Ramos (cell line): ENCODE data around the gene KLHL41.

Experiments used
- in situ Hi-C: fragments of 300-500 bp; cut with MboI; formaldehyde crosslinking; loops from one replicate; pipeline ENCODE4 v1.14.3; 2022; ENCODE audit warnings: low sequenced_read_pairs; ENCODE audit not compliant: unreplicated experiment

KLHL41 gene

DNA sequence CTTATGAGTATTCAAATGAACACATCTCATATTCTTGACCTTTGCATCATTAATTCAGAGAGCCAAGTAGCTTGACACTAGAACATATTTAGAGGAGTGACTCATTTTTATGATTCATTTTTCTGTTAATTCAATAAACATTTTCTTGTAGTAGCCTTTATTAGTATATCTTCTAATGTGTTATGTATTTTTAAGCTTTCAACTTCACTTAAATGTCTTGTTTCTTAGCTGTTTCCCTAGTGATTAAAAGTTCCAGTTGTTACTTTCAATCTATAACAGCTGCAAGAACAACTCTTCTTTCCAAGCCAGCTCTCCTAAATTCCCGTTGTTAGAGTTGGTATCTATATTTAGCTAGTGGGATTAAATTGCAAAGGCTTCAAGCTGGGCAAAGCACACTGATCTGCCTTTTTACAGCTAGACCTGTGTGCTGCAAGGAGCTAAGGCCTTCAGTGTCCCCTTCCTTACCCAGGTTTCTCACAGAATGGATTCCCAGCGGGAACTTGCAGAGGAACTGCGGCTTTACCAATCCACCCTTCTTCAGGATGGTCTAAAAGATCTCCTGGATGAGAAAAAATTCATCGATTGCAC lies at the start of gene KLHL41:
Gene KLHL41, plus strand, starts transcription at position 405 of the 588 bp plus-strand sequence. Its CDS starts 77 bp downstream, at position 482.
- in situ Hi-C loops = no loop called here

DNA sequence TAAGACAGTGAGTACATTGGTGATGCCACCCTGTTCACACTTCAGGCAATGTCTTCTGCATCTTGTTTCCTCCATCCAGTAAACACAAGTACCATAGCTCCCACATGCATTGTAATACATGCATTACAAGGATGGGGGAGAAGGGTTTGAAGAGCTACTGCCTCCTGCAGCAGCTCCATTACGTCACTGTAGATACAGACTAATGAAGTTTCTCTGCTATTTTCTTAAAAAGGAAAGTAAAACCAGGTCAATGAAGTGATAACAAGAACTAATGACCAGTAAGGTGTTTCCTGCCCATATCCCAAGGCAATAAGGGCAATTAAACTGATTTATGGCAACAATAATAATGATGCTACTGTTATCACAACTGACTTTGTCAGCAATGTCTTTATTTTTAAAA lies 48.4 kb upstream of the KLHL41 start:
- in situ Hi-C loops = no loop called here

DNA sequence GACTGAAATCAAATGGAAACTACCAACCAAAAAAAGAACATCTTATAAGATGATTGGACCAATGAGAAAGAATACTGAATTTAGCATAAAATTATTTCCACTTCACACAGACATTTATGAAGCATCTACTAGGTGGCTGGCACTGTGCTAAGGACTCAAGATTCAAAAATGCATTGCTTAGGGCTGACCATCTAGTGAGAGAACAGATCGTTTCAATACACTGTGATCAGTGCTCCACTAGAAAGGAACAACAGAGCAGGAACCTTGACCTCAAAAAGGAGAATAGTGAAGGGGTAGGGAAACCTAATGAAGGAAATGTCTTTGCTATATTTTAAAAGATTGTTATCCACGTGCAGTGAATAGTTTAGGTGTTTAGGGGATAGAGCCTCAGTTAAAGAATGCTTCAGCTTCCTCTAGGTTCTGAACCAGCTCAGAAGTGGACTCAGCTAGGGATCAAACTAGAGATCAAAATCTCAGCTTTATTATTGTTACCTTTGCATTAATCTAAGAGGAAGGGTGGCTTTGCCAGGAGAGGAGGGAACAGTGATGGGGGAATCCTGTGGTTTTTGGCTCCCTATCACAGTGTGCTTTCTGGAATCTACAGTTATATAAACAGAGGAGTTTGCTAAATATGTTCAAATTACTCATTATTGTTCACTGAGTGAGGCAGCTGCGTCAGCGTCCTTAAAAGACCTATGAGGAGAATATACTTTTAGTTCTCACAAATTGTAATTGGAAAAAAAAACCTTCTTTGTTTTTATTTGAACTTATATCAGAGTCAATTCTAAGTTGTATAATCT lies 46.4 kb upstream of the KLHL41 start:
- in situ Hi-C loops = no loop called here

DNA sequence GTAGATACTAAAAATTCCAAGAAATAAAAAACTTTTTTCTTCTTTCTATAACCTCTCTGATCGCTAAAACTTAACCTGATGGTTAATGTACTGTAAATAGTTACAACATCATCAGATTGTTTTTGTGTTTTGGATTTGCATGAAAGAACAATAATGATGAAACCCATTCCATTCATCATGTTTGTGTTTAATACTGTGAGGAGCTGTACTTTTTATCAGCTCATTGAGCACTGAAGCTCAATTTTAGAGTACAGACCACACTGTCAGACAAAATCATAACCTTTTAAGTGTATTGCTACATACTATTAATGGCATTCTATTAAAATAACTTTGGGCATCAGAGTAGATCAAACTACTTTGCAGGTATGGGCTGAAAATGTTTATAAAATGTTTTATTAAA lies 45.0 kb upstream of the KLHL41 start:
- in situ Hi-C loops = no loop called here

DNA sequence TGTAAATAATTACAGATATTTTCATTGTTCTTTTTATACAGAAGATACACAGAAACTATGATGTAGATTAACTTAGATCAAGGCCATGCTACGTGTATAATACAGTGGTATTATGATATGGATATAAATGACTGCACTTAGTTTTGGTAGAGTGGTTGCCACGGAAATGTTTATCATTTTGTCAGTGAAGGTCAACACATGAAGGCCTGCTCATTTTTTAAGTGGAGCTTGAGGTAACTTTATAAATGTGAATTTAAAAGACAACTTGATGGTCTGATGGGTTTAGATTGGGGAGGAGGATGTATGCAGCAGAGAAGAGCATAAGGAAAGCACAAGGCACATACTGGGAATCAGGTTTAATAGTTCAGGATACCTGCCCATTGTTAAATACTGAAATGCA lies 44.6 kb upstream of the KLHL41 start:
- in situ Hi-C loops = no loop called here

DNA sequence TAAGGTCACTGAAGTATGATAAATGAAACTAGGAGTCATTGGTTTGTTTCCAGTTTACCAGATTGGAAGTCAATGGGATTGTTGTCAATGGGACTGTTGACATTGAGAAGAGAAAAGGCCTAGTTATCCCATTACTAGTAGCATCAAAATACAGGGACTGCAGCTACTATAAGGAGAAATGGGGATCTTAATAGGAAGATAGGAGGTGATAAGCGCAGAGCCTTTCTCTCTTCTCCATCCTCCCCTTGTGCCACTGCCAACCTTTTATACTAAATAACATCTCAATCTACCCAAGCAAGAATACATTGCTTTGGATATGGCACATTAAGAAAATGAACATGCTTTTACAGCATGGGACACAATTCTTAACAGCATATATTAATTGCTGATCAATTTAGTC lies 40.7 kb upstream of the KLHL41 start:
- in situ Hi-C loops = no loop called here

DNA sequence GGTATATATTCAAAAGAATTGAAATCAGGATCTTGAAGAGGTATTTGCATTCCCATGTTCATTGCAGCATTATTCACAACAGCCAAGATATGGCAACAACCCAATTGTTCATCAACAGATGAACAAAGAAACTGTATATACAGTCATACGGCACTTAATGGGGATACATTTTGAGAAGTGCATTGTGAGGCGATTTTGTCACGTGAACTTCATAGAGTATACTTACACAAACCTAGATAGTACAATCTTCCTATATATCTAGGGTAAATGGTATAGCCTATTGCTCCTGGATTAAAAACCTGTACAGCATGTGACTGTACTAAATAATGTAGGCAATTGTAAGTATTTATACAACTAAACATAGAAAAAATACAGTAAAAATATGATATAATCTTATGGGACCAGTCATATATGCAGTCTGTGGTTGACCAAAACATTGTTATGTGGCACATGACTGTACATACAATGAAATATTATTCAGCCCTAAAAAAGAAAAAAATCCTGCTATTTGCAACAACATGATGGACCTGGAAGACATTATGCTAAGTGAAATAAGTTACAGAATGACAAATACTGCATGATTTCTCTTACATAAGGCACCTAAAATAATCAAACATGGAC lies 39.4 kb upstream of the KLHL41 start:
- in situ Hi-C loops = no loop called here

DNA sequence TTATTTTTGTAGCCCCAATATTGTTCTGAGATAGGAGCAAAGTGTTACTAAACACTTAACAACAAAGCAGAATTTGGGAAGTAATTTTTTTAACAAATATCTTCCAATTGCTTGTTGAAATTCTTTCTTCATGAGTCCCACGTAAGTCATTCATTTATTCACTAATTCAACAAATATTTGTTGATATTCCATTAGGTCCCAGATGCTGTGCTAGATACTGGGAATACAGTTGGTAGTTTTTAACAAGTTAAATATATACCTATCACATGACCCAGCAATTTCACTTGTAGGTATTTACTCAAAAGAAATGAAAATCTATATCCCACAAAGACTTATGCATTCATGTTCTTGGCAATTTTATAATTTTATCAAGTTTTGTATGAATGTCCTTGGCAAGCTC lies 37.3 kb upstream of the KLHL41 start:
- in situ Hi-C loops = no loop called here

DNA sequence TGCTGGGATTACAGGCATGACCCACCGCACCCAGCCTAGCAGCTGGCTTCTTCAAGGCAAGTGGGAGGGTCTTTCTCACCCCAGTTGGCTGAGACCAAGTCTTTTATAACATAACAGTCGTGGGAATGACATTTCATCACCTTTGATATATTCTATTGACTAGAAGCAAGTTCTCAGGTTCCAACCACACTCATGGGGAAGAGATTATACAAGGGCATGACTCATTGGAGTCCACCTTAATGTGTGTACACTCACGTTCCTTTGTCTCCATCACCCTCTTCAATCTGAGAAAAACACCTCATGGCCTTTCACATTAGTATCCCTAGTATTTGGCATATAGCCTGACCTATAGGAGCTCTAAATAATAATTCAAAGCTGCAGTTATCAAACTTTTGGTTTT lies 33.0 kb upstream of the KLHL41 start:
- in situ Hi-C loops = no loop called here

DNA sequence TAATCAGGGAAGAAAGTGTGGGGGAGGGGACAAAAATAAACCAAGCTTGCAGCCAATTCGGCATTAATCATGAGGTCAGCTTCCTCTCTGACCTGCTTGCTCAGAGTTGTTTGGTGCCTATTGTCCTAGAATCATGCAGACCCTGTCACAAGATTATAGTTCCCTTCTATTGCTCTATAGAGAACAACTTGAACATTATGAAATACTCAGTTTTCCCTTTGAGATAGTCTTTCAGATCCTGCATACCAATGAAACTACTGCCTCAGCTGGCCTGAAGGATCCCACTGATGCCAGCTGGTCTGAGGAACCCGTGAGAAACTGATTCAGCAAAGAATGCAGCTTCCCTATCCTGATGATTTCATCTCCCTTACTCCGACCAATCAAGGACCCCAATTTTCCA lies 31.2 kb upstream of the KLHL41 start:
- in situ Hi-C loops = no loop called here

DNA sequence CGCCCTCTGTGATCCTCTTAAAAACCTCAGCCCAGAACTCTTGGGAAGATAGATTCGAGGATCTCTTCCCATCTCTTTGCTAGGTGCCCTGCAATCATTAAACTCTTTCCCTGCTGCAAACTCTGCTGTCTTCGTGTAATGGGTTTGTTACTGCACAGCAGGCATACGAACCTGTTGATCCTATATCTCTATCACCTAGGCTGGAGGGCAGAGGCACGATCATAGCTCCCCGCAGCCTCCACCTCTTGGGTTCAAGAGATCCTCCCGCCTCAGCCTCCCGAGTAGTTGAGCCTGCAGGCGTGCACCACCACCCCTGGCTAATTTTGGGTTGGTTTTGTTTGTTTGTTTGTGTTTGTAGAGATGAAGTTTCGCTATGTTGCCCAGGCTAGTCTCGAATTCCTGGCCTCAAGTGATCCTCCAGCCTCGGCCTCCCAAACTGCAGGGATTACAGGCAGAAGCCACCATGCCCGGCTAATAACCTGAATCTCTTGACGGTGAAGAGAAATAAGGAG lies 30.7 kb upstream of the KLHL41 start:
- in situ Hi-C loops = no loop called here

DNA sequence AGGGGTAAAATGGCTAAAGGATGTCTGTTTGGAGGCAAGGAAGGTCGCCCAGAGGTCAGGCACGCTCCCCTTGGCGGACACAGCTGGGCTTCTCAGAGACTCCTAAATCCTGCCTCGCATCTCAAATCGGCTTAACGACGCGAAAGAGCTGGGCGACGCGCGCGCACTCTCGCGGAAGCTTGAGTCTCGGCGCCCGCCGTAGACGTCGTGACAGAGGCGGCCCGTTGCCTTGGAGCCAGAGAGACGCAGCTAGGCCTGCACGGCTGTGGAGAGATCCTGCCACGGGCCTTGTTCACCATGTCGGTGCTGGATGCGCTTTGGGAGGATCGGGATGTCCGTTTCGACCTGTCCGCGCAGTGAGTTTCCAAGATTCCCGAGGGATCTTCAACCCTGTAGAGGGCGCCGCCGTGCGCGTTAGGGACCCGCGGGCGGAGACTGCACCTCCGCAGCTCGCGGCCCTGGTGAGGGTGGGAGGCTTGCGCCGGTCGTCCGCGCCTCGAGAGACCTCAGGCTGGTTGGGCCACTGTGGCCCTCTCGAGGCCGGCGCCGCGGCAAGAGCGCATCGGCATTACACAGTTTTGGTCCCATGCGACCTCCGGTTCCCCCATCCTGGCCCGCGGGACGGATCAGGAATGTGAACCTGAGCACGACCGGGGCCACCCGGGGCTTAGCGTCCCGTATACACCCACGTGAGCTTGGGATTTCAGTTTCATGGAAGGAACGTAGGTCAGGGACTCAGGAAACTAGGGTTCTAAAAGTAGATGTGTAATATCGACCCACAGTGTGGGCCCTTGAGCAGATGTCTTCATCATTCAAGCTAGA lies 30.0 kb upstream of the KLHL41 start, which contains the start of gene BBS5:
Gene BBS5, plus strand, starts transcription at position 238 of the 822 bp plus-strand sequence. Its CDS starts 60 bp downstream, at position 298.
- in situ Hi-C loops = no loop called here

DNA sequence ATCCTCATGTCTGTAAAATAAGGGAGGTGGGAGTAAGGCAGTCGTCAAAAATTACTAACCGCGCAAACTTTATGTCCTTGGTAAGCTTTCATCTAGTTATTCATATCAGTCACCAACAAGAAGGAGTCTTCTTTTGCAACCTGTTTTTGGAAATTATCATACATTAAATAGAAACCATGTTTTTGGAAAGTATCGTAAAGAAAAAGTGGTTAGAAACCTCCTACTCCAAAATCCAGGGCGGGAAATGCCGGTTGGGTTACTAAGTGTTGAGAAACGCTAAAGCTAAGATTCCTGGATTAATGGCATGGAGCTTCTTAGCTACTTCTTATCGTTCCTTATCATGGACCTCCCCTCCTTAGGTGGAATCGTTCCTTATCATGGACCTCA lies 29.4 kb upstream of the KLHL41 start:
- in situ Hi-C loops = no loop called here

DNA sequence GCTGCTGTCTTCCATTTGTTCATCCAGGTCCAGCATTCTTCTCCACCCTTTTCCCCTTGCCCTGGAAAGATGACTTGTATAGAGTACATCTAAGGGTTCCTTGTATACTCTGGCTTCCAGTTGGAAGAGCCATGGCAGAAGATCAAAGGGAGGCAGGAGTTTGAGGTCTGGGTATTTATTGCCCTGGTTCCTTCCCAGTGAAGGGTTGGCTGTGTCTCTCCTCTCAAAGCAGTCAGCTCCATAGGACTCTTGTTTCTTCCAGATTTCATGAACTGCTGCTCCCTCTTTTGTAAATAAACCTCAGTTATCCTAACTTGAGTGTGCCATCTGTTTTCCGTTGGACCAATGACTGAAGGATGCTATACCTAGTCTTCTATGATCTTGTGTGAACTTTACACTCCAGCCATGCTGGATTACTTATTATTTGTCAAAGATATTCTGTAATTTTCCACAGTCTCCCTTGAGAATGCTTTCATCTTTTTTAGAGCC lies 23.8 kb upstream of the KLHL41 start:
- in situ Hi-C loops = no loop called here

DNA sequence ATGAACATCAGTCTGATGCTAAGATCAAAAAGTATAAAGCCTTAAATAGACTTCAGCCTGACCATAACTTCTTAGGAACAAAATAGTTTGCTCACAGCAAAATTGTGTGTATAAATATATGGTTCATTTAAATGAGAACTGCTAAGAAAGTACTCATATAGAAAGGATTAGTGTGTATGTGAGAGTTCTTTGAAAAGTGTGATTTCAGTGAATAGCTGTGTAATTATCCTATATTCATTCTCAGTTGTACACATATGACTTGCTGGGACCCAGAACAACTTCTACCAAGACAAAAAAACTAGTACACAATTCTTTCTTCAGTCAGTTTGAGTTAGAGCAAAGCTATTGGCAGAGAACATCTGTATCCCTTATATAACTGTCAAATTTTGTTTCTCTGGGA lies 23.0 kb upstream of the KLHL41 start:
- in situ Hi-C loops = no loop called here

DNA sequence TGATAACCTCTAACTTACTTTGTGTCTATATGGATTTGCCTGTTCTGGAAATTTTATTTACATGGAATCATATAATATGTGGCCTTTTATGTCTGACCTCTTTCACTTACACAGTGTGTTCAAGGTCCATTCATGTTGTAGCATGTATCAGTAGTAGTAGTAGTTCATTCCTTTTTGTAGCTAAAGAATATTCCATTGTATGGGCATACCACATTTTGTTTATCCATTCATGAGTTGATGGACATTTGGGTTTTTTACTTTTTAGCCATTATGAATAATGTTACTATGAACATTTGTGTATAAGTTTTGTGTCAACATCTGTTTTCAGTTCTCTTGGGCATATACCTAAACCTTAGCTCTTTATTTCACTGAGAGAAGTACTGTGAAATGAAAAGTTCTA lies 18.7 kb upstream of the KLHL41 start:
- in situ Hi-C loops = no loop called here

DNA sequence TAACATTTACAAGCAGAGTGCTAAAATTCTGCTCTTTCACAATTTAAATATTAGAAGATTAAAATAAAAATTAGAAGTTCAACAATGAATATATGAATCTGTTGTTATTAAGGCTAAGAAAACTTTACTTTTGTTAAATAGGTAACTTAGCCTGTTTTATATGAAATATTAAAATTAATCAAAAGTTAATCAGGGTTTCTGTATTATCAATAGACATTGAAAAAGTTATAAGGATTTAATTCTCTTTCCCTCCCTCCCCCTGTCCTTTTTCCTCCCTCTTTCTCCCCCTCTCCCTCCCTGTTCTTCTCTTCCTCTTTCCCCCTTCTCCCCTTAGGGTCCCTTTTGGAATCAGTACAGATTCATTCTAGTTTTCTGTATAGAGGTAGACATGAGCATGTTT lies 18.1 kb upstream of the KLHL41 start:
- in situ Hi-C loops = no loop called here

DNA sequence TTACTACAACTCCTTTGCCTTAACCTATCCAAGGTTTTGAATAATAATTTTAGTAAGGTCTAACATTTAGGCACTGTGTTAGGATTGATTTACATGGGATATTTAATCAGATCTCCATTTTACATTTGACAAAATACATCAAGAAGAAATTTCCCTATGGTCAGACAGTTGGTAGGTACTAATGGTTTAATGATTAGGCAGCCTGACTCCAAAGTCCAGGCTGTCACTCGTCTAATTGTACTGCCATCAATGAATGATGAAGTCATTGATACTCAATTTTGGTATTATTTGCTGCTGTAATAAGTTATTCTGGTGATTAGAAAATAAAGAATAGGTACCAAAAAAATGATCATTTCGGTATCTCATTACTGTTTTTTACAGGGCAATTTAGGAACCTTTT lies 16.1 kb upstream of the KLHL41 start:
- in situ Hi-C loops = no loop called here

DNA sequence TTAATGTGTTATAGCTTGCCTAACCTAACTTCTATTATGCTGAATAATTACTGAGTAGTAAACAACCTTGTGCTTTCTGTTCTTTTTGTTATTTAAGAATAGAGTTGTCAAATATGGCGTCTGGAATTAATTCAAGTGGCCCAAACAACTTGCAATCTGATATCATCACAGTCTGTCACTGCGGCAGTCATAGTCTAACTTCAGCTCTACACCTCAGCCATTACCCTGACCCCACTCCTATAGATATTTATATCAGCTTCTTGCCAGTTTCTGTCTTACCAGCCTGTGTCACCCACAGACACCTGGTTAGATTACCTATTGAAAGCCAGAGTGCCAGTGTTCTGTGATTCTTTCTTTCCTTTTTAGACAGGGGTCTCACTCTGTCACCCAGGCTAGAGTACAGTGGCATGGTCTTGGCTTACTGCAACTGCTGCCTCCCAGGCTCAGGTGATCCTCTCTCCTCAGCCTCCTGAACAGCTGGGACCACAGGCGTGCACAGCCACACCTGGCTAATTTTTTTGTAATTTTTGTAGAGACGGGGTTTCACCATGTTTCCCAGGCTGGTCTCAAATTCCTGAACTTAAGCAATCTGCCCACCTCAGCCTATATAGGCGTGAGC lies 14.1 kb upstream of the KLHL41 start:
- in situ Hi-C loops = no loop called here

DNA sequence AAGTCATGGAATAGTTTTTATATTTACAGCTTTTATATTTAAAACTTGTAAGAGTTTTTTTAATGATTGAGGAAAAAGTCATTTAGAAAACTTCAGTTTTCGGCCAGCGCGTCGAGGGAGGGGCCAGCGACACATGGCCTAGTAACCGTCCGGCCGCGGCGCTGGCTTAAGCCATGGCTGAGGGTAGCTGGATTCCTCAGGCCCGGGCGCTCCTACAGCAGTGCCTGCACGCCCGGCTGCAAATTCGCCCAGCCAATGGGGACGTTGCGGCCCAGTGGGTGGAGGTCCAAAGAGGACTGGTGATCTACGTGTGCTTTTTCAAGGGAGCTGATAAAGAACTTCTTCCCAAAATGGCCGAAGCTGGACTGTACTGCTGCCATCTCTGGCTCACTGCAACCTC lies 4.9 kb upstream of the KLHL41 start:
- in situ Hi-C loops = no loop called here
